Suppressor macrophage (primary cell): ENCODE results near the gene SLC36A2.
"Not testable (repeated sequence)": the region's sequence is repeated elsewhere in the genome, so short reads cannot be mapped to it uniquely, and the experiment has no call there.

ENCODE experiments used
- DNase-seq, 4 experiments: peaks; one replicate each; pipeline ENCODE4 v3.0.0-alpha.2; 2020 to 2022
- total RNA-seq, 17 experiments: gene quantifications; one replicate each; lab custom pipeline; 2026; ENCODE audit warnings: mixed read lengths in 6 of 17, inconsistent platforms in 3 of 17; lab: John Stamatoyannopoulos, UW

SLC36A2 gene
- 0 to 1.9 (median 0) reads per million in 17 experiments for total RNA-seq

GRCh38 chr5:151347369-151347768, at the start of gene SLC36A2:
TSS of gene SLC36A2 (minus strand) at chr5:151347559. CDS start at chr5:151347460, 99 bp downstream.
- no peak for DNase-seq

GRCh38 chr5:151388960-151389359, 41.6 kb upstream of the SLC36A2 start:
- DNase-seq = no peak

- no peak for DNase-seq
These were observed 36.7 kb upstream of the SLC36A2 start for GRCh38 chr5:151384106-151384505.

GRCh38 chr5:151383011-151383410, 35.7 kb upstream of the SLC36A2 start:
- no peak for DNase-seq

DNA sequence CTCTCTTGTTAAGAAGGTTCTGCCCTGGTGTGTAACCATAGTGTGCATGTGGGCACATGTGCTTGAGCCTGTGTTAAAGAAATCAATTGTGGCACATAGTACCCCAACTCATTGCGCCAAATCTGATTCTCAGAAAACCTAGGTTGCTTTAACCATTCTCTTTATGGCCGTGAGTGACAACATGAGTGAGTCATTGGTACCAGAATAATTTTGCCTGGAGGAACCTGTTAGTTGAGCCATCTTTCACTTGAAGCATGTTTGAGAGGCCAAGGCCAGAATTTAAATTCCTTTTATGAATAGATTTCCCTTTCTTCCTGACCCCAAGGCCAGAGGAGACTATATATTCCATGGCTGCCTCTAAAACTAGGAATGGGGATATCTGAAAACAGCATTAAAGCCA, 35.2 kb upstream of the SLC36A2 start:
- DNase-seq = no peak

- no peak for DNase-seq
These were observed 34.5 kb upstream of the SLC36A2 start for GRCh38 chr5:151381899-151382298.

- no peak for DNase-seq
These were observed 31.3 kb upstream of the SLC36A2 start for GRCh38 chr5:151378616-151379015.

GRCh38 chr5:151374539-151374938, 27.2 kb upstream of the SLC36A2 start:
- DNase-seq = no peak

DNA sequence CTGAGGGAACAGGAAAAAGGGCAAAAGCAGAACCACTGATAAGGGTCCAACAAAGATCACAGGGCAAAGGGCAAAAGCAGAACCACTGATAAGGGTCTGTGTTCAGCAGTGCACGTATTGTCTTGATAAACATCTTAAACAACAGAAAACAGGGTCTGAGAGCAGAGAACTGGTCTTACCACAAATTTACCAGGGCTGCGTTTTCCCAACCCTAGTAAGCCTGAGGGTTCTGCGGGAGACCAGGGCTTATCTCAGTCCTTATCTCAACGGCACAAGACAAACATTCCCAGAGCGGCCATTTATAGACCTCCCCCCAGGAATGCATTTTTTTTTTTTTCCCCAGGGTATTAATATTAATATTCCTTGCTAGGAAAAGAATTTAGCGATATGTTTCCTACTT, 19.7 kb upstream of the SLC36A2 start:
- DNase-seq = not testable (repeated sequence)

- no peak for DNase-seq
These were observed 16.3 kb upstream of the SLC36A2 start for GRCh38 chr5:151363673-151364072.

DNA sequence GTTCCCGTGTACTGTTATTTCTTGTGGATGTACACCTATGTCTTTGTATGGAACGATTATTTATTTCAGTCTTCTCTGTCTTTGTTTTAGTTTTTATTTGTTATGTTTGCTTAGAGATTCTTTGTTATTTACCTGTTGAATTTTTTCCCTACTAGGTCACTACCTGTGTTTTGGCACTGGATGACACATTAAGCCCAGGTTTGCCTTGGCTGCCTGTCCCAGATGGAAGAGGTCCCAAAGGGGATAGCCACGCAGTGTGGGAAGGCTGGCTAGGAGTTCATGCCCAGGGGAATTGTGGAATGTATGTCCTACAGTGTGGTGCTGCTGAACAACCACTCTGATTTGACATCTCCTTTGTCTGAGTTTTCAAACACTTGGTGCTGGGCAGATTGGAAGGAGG, 15.6 kb upstream of the SLC36A2 start:
- no peak for DNase-seq

DNA sequence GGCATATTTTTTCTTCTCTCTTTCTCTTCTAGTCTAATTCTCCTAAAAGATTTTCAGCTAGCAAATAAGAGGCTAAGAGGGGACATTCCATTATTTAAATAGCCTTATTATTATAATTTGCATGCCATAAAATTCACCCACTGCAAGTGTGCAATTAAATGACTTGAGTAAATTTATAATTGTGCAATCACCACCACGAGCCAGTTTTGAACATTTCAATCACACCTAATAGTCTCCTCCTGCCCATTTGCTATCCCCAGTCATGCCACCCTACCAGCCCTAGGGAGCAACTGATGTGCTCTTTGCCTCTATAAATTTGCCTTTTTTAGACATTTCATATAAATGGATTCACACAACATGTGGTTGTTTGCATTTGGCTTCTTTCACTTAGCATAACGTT, 12.0 kb upstream of the SLC36A2 start:
- no peak for DNase-seq

- DNase-seq = peak in 2 of 4 experiments; percentile 8 to 15
These were observed 10.4 kb upstream of the SLC36A2 start for GRCh38 chr5:151357792-151358191.

DNA sequence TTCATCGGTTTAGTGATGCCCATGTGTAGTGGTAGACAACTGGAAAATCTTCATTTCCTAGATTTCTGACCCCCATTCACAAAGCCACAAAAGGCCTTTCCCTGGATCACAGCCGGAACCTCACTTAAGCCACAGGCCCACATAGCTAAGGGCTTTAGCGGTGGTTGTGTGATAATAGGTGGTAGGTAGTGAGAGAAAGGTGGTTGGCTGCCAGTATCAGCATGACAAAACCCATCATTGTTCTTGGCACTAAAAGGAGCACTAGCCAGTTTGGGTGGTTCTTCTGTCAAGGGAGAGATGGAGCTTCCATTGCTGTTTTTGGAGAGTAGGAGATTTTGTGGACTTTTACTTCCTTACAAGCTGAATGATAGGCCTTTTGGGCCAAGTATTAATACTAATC, 9.7 kb upstream of the SLC36A2 start:
- DNase-seq = no peak

DNA sequence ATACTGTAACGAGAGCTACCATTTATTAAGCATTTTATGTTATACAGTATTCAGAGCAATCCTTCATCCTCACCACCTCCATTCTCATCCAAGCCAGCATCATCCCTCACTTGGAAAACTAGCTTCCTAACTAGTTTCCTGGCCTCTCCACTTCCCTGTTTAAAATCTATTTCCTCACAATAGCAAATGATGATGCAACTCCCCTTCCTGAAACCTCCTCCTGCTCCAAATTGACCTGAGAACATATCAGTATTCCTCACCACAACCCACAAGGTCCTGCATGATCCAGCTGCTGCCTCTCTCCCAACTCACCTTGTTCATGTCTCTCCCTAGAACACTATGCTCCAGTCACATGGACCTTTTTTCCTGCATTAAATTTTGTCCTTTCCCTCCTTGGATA, 4.3 kb upstream of the SLC36A2 start:
- DNase-seq = peak in 3 of 4 experiments; percentile 15 to 59 (median 40)

DNA sequence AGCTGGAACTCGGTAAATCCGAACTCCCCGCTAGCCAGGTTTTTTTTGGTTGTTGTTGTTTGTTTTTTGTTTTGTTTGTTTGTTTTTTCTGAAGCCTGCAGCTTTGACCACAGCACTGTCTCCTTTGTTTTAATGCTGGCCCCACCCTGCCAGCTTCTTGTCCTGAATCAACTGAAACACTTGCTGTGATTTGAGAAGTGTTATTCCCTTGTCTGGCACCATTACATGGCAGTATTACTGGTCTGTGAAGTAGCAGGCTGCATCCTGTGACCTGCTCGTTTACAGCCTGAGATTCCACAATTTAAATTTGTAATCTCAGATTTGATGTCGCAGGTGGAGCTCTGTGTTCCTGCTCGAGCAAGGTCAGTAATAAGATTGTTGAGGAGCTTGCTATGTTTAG, 1.4 kb upstream of the SLC36A2 start:
- DNase-seq = no peak

GRCh38 chr5:151345808-151346478, 1.4 kb downstream of the SLC36A2 start:
- DNase-seq = no peak

DNA sequence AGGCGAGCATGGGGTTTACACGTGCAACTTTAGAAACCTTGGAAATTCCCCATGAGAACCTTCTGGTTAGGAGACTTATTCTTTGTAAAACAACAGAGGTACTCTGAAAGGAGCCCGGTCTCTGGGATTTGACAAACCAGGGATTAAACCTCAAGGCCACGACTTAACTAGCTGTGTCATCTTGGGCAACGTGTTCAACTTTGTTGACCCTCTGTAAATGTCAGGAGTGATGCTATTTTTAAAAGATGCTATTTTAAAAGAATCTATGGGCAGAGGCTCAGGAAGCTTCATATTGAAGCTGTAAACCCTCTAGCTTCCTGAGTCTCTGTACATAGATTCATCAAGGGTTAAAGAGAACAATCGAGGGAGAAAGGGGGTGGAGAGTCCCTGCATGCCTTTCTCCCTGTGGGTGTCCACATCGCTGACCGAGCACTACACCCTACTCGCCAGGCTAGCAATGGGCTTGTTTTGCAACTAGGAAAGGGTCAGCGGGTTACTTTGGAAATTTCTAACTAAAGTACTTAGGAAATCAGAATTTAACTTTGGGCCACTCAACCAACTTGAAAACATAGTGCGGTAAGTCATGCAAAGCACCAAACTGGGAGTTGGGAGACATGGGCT, 2.1 kb downstream of the SLC36A2 start:
- DNase-seq = peak; percentile 32 to 58 (median 52)

GRCh38 chr5:151344088-151344487, 3.3 kb downstream of the SLC36A2 start:
- no peak for DNase-seq

GRCh38 chr5:151340004-151340403, 7.4 kb downstream of the SLC36A2 start:
- no peak for DNase-seq

GRCh38 chr5:151338734-151339133, 8.6 kb downstream of the SLC36A2 start:
- no peak for DNase-seq

GRCh38 chr5:151332857-151333256, 14.5 kb downstream of the SLC36A2 start:
- no peak for DNase-seq

DNA sequence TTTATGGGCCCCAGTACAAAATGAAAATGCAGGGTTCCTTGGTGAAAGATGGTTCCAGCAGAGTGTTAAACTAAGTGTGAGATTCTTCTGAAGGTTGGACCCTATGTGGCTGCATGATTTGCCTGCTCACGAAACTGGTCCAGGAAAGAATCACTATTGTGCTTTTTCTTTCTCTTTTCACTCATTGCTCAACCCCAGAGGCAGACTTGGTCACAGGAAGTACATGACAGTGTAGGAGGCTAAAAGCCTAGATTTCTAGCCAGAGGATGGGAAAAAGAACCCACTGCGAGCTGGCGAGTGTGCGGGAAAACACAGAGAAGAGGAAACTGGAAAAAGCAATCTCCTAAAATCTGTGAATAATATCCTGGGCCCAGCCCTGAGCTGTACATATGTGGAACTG, 18.6 kb downstream of the SLC36A2 start:
- DNase-seq = peak; percentile 50 to 65 (median 62)

DNA sequence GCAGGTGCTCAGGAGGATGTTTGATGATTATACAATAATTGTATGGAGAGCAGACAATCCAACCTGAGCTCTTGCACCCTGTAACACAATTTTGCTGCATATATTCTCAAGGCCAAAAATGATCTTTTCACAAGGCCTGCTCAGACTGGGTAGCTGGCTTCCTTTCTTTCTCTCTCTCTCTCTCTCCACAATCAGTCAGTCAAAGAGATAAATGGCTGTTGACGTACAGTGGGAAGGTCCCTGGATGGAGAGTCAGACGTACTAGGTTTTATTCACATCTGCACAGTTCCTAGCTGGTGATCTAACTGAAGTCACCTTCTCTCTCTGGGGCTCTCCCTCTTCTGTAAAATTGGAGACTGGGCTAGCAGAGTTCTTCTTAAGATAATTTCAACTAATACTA, 19.8 kb downstream of the SLC36A2 start:
- no peak for DNase-seq
